Ramos (cell line): Measurements from ENCODE around the gene TMC6.
"Not testable (repeated sequence)": the region's sequence is repeated elsewhere in the genome, so short reads cannot be mapped to it uniquely, and the experiment has no call there.

ENCODE experiments used
- in situ Hi-C: fragments of 300-500 bp; cut with MboI; formaldehyde crosslinking; loops from one replicate; pipeline ENCODE4 v1.14.3; 2022; ENCODE audit warnings: low sequenced_read_pairs; ENCODE audit not compliant: unreplicated experiment

The TMC6 gene, protein sequence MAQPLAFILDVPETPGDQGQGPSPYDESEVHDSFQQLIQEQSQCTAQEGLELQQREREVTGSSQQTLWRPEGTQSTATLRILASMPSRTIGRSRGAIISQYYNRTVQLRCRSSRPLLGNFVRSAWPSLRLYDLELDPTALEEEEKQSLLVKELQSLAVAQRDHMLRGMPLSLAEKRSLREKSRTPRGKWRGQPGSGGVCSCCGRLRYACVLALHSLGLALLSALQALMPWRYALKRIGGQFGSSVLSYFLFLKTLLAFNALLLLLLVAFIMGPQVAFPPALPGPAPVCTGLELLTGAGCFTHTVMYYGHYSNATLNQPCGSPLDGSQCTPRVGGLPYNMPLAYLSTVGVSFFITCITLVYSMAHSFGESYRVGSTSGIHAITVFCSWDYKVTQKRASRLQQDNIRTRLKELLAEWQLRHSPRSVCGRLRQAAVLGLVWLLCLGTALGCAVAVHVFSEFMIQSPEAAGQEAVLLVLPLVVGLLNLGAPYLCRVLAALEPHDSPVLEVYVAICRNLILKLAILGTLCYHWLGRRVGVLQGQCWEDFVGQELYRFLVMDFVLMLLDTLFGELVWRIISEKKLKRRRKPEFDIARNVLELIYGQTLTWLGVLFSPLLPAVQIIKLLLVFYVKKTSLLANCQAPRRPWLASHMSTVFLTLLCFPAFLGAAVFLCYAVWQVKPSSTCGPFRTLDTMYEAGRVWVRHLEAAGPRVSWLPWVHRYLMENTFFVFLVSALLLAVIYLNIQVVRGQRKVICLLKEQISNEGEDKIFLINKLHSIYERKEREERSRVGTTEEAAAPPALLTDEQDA

DNA sequence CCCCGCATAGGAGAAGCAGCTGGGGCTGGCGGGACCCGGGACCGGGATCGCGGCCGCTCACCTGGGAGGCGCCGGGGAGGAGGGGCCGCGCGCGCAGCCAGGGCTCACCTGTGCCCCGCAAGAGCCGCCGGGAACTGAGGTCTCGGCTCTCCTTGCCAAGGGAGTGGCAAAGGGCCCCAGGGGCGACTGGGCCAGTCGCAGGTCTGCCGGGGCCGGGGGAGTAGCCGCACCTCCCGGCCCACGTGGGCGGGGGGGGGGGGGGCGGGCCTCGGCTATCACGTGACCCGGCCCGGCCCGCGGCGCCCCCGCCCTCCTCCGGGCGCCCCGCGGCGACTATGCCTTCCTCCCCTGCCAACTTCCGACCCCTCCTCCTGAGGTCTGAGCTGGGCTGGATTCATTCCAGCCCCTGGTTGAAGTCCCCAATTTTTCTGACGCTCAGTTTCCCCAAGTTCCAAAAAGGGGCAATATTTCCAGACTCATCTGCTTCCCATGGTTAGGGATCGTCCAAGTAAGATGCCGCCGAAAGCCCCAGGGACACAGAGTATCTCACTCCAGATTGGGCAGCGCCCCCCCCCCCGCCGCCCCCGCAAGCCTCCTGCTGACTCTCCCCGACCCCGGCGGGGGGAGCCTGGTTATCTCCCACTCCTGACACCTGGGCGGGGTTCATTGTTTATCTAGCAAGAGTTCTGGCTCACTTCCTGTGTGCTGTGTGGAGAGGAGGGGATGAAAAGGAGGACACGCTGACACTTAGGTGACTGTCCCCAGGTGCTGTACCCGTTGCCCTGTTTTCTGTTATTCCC, at the start of gene TMC6:
TSS of gene TMC6 (minus strand) at position 205 of the 800 bp plus-strand sequence. CDS start 1,923 bp downstream, outside the sequence.
- in situ Hi-C loops = no loop called here

DNA sequence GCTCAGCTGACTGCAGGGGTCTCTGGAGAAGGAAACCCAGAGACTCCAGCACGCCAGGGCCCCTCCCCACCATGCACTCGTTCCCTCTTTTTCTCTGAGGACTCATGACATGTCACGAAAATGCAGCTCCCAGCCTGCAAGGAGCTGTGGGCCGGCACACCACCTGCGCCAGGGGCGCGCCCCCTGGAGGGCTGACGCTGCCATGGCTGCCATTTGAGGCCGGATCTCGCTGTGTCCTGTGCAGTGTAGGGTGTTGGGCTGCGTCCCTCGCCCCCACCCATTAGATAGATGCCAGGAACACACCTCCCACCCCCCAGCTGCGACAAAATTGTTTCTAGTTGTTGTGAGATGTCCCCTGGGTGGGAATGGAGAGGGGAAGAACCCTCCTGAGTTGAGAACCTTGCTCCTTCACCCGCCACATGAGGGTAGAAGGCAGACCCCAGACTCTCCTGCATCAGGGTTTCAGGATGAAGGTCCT, 48.0 kb upstream of the TMC6 start:
- in situ Hi-C loops = loop anchor here (5.0 kb wide), 1 partner anchor 64 kb away; no protein-coding TSS in a partner anchor

DNA sequence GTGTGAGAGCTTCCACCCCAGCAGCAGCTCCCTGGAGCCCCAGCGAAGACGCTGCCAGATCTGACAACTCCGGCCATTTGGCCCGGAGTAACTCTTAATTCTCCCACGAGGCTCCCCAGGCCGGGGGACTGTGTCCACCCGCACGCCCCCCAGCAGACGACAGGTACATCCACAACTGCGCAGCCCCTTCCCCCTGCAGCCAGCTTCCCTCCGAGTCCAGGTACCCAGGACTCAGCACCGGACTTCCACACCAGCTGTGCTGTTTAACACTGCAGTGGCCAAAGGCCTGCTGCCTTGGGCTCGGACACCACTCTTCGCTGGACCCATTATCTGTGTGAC, 47.1 kb upstream of the TMC6 start:
- in situ Hi-C loops = loop anchor here (5.0 kb wide), 1 partner anchor 63 kb away; no protein-coding TSS in a partner anchor

DNA sequence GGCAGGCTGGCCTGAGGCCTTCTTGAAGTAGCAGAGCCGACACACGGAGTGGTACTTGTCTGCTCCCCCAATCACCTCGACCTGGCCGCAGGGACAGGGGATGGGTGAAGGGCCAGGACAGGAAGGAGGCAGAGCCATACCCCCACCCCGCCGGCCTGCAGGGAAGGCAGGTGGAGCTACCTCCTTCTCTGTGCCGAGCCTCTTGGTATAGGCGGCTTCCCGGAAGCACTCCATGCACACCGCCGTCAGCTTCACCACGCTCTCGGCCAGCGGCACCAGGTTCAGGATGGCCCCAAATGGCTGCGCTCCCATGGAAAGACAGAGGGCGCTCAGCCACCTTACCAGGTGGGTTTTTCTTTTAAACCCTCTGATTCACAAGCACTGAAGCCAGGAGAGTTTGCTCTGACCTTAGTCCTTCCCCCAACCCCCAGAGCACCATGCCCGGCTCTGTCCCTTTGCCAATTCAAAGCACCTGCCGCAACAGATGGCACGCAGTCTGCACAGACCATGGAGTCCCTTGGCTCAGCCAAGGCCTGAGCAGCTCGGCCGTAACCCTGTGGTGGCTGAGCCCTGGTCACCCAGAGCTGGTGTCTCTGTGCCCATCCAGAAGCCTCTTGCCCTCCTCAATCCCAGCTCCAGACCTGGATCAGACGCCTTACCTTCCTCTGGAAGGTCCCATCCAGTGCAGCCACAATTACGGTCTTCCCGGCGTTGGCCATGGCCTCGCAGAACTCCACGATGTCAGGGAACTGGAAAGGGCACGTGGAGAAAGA, 46.5 kb upstream of the TMC6 start:
- in situ Hi-C loops = loop anchor here (5.0 kb wide), 1 partner anchor 63 kb away; no protein-coding TSS in a partner anchor

DNA sequence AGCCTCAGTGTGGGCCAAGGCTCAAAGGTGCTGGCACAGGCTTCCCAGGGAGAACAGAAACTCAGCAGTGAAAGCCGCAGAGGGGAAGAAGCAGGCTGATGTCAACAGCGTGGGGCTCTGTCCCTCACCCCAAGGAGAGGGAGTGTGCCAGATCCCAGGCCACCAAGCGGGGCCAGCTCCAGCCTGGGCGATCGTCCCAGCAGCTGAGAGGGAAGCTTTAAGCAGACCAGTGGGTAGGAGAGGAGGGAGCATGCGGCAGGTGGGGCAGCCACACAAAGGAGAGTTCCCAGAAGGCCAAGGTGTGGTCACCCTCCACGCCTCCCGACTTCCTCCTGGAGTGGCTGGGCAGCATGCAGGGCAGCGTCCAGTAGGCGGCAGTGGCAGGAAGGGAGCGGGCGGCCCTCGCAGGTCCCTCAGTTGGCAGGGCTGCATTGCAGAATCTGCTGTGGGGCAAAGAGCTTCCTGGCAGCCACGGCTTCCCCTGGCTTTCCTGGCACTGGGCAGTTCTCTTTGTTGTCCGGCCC, 45.9 kb upstream of the TMC6 start:
- in situ Hi-C loops = no loop called here

DNA sequence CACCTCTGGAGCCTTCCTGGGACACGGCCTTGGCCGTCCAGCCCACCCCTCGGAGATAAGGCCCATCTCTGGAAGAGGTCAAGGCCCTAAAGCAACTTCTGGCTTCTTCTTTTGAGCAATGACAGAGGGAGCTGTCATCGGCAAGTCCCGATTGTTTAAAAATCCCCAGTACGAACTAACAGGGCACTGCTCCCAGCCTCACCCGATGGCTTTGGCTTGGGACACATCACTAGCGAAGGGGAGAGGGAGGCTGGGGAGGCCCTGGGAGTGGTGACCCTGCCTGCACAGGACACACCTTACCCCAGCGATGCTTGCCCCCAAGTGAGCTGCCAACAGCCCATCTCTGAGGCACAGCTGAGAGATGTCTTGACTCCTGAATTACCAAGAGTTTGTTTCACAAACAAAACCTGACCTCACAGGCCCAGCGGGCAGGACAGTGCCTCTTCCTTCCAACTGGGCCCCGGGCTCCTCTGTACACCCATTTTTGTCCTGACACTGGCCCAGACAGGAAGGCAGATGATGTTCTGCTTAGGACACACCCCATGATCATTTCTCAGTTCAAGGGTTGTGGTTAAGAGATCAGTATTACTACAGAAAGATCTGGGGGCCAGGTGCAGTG, 44.7 kb upstream of the TMC6 start:
- in situ Hi-C loops = no loop called here

DNA sequence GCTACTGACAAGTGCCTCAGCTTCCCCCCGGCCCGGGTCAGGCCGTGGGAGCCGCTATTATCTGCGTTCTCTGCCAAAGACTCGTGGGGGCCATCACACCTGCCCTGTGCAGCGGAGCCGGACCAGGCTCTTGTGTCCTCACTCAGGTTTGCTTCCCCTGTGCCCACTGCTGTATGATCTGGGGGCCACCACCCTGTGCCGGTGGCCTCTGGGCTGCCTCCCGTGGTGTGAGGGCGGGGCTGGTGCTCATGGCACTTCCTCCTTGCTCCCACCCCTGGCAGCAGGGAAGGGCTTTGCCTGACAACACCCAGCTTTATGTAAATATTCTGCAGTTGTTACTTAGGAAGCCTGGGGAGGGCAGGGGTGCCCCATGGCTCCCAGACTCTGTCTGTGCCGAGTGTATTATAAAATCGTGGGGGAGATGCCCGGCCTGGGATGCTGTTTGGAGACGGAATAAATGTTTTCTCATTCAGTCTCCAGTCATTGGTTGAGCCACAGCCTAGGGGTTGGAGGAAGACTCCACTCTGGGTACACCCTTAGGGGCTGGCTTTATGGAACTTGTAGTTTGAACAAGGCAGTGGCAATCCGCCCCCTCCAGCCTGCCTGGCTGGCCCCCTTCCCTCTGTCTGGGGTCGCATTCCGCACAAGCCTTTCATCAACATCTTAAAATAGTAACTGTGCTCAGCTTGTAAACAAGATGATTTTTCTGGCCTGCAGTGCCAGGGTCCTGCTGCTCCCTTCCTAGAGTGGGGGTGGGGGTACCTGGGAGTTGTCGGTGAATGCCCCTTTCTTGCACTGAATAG, 43.9 kb upstream of the TMC6 start:
- in situ Hi-C loops = no loop called here

DNA sequence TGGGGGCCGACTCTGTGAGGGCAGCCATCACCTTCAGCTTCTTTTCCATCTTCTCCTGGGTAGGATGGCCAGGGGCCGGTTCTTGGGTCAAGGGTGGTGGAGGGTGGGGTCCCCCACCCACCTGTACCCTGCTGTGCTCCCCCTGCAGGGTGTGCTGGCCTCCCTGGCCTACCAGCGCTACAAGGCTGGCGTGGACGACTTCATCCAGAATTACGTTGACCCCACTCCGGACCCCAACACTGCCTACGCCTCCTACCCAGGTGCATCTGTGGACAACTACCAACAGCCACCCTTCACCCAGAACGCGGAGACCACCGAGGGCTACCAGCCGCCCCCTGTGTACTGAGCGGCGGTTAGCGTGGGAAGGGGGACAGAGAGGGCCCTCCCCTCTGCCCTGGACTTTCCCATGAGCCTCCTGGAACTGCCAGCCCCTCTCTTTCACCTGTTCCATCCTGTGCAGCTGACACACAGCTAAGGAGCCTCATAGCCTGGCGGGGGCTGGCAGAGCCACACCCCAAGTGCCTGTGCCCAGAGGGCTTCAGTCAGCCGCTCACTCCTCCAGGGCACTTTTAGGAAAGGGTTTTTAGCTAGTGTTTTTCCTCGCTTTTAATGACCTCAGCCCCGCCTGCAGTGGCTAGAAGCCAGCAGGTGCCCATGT, 43.2 kb upstream of the TMC6 start:
- in situ Hi-C loops = not testable (repeated sequence)

DNA sequence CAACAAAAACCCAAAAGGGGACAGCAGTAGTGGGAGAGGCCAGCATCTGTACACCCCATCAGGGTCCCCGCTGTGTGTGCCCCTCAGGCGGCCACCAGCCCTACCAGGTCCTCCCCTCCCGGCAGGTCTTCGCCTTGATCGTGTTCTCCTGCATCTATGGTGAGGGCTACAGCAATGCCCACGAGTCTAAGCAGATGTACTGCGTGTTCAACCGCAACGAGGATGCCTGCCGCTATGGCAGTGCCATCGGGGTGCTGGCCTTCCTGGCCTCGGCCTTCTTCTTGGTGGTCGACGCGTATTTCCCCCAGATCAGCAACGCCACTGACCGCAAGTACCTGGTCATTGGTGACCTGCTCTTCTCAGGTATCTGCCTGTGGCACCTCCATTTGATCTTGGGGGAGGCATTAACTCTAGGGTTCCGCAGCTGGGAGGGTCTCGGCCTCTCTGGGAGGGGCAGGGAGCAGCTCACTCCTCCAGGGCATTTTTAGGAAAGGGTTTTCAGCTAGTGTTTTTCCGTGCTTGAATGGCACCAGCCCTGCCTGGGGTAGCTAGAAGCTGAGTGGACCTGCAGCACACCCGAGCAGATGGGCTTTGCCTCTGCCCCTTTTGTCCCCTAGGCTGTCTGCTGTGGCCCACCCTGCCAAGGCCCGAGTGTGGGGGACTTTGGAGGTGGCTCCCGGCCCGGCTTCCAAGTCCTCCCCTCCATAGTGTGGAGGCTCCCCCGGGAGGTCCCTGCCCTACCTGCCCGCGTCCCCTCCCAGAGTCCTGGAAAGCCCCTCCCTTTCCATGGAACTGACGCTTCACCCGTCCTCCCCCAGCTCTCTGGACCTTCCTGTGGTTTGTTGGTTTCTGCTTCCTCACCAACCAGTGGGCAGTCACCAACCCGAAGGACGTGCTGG, 42.4 kb upstream of the TMC6 start:
- in situ Hi-C loops = no loop called here

DNA sequence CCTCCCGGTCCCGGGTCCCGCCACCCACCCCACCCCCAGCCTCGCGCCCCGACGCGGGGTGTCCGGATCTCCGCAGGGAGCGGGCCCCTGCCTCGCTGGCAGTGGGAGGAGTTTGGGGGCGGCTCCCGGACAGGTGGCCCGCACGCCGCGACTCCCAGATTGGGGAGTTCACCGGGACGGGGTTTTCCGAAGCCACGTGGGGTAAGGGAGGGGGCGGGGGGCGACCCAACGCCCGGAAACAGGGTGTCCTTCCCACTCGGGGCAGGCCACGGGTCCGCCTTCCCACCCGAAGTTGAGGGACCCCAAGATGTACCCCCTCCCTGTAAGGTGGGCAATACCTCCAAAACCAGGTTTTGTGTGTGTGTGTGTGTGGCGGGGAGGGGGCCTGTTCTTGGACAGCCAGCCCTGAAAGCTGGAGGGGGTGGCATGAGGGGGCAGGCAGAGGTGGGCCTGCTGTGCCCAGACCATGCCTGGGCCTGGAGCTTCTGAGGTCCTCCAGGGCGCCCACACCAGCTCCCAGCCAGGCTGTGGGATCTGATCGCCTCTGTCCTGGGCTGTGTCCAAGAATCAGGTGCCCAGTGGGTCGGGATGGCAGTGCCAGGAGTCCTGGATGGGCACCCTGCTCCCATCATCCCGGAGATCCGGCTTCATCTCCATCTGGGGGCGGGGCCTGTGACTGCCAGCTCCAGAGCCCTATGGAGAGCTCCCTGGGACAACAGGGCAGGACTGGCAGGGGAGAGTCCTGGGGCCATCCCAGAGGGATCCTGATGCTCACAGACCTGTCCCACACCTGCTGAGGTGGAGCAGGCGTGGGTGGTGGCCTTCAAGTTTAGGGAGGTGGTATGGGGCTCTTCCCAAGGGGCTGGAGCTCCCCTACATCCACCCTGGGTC, 40.6 kb upstream of the TMC6 start:
- in situ Hi-C loops = no loop called here

DNA sequence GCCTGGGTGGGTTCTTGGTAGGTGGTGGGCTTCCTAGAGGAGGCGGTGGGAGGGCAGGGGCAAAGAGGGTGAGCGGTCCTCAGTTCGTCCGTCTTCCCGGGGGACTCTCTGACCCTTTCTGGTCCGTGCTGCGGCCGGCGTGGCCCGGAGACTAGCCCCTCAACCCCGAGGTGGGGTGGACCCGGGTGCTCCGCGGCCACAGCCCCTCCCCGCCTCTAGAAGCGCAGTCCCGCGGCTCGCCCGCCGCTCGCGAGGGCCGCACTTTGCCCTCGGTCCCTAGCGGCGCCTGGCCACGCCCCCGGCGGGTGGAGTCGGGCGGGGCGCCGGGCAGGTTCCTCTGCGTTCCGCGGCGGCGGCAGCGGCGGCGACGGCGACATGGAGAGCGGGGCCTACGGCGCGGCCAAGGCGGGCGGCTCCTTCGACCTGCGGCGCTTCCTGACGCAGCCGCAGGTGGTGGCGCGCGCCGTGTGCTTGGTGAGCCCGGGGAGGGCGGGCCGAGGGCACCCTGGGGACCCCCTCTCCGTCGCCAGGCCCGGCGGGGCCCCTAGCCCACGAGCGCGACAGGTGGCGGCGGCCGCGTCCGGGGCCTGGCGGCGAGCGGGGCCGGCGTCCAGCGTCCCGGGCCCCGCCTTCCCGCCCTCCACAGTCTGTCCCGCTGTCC, 39.8 kb upstream of the TMC6 start, which contains the start of gene SYNGR2:
TSS of gene SYNGR2 (plus strand) at position 340 of the 661 bp plus-strand sequence. CDS start at position 376, 36 bp downstream.
- in situ Hi-C loops = no loop called here

DNA sequence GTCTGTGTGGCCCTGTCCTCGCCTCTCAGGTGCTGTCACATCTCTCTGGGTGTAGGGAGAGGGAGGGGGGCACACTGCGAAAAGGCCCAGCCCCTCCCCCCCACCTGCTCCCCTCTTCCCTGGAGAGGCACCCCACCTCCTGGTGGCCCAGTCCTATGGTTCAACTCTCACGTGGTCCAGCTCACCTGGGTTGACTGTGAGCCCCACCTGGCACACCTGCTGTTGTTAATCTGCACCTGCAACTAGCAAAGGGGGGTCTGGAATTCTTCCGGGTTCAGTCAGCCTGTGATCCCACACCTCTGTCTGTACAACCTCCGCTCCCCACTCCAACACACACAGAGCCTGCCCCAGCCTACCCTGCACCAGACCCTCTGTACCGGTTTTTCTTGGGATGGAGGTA, 37.9 kb upstream of the TMC6 start:
- in situ Hi-C loops = no loop called here

DNA sequence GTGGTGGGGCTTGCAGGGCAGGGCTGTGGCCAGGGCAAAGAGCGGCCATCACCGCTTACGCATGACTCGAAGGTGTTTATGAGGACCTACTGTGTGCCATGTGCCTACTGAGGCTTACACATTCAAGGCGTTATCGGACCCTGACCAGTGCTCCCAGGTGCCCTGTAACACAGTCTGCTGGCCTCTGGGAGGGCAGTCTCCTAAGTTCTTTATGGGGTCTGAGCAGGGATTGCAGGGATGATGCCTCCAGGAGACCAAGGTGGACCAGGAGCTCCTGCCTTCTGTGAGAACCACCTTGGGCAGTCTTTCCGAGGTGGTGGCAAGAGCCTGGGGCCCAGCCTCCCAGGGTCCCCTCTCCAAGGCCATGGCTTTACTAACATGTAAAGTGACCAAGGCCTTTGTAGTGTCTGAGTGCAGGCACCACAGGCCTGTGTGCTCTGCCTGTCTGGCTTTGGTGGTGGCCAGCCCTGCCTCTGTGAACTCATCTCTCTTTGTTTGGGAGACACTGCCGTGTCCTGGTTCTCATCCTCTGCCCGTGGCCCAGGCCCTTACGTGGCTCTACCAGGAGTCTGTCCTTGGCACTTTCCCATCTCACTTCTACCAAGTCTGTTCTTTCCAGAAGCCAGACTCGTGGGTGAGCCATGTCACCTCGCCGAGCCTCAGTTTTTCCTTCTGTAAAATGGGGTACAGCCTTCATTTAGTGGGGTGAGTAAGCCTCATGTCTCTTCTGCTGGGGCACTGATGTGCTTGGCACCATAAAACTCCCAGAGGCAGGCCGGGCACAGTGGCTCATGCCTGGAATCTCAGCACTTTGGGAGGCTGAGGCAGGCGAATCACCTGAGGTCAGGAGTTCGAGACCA, 36.4 kb upstream of the TMC6 start:
- in situ Hi-C loops = no loop called here
